Measurements from ENCODE around the gene ZNF438. TPM values are rescaled to one million over a fixed set of nuclear protein-coding genes. Genes with fewer than 3 reads are reported as not detected.

The ZNF438 gene
- total RNA-seq, 1 donor, result 8.0 TPM

DNA sequence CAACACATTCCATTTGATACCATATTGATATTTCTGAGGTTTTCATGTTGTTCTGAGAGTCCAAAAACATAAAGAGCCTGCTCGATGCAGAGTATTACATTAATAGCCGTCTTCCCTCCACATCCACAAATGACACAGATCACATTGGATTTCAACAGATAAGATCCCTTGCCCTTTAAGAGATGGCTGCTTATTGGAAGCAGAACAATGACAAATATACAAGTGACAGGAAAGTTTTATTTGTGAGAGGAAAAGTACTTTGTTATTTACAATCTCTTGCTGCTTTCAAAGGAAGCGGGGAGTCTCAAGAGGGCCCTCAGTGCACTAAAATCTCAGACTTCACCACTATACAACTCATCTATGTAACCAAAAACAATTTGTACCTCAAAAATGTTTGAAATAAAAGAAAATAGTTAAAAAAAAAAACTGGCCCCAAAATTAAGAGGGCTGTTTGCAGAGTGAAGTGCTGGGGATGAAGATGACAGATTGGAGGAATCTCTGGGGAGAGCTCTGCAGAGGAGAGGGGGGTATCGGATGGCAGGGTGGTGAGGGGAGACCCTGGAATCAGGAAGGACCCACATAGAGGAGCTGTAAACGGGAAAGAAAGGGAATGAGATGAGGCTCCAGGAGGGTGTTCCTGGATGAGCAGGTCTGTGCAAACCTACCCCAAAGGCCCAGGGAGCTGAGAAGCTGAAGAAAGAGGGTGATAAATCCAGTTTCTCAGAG, 42.5 kb upstream of the ZNF438 start:
- H3K4me3 ChIP-seq (ENCODE audit: low read depth, low read length), result no peak overlapping the region
- no peak for DNase-seq (ENCODE audit: low read depth)
- TF ChIP-seq, protein P1, sequence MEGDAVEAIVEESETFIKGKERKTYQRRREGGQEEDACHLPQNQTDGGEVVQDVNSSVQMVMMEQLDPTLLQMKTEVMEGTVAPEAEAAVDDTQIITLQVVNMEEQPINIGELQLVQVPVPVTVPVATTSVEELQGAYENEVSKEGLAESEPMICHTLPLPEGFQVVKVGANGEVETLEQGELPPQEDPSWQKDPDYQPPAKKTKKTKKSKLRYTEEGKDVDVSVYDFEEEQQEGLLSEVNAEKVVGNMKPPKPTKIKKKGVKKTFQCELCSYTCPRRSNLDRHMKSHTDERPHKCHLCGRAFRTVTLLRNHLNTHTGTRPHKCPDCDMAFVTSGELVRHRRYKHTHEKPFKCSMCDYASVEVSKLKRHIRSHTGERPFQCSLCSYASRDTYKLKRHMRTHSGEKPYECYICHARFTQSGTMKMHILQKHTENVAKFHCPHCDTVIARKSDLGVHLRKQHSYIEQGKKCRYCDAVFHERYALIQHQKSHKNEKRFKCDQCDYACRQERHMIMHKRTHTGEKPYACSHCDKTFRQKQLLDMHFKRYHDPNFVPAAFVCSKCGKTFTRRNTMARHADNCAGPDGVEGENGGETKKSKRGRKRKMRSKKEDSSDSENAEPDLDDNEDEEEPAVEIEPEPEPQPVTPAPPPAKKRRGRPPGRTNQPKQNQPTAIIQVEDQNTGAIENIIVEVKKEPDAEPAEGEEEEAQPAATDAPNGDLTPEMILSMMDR (IDR thresholded peaks at IDR 0.05; ENCODE audit: insufficient read depth, low read length), result no peak

DNA sequence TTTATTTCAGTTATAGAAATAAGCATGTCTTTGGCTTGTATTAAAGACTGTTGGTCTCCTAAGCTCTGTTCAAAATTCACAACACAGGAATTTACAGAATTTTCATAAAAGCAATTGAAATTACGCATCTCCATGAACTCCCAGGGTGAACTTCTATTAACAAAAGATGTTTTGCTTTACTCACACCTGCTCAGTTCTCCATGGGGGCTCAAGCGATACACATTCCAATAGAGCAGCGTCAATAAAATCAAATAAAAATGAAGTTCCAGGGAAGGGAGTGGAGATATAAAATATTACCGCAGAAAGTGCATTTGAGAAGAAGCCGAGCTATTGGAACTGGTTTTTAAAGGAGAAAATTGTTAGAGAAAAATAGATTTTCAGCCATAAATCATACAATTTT, 41.5 kb upstream of the ZNF438 start:
- TF ChIP-seq, protein P1 (IDR thresholded peaks at IDR 0.05; ENCODE audit: insufficient read depth, low read length), result no peak
- DNase-seq (ENCODE audit: low read depth), result no peak
- H3K4me3 ChIP-seq (ENCODE audit: low read depth, low read length), result no peak overlapping the region

DNA sequence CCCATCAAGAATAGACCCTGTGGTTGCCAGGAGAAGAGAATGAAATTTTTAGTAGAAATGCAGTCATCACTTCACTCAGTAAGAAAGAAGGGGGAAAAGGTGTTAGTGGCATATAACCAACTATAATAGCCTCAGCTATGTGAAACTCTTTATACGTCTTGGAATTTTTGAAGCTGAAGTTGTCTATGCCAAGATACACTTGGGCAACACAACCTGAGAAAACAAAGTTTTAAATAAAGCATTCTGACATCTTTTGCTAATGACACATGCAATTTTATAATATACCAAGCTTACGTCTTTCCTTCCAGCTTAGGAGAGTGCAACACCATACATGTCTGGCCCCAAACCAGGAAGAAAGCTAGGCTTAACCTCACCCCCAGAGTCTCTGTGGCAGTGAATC, 40.8 kb upstream of the ZNF438 start:
- peak; percentile 57 for DNase-seq (ENCODE audit: low read depth)
- TF ChIP-seq, protein P1 (IDR thresholded peaks at IDR 0.05; ENCODE audit: insufficient read depth, low read length), result no peak
- H3K4me3 ChIP-seq (ENCODE audit: low read depth, low read length), result no peak overlapping the region

DNA sequence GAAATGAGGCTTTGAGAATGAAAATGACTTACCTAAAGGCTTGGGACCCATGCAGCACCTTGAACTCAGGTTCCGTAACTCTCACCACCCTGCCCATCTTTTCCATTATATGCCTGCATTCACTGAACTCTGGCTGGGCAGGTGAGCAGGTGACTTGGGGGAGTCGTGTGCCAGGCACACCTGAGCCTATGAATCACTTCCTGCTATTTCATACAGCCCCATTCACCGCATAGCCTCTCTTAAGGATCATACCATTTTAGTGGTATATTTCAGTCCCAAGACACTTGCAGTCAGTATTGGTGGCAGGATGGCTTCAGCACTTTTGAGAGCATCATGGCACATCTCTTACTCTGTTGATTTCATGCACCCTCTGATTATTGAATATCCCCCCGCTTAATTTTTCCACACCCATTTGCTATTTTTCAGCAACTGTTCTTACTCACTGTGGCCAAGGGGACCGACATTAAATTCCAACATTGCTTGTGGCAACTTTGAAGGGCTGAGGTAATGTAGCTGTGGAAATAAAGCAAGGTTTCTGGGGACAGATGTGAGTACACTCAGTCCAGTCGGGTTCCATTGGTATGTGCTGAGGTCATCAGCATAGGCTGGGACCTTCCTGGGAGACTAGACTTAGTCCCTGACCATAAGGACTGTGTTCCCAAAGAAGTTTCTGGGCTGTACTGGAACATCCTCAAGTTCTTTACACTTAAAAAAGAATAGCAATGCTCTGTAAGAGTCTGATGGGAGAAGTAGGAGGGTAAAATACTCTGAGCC, 39.8 kb upstream of the ZNF438 start:
- peak; percentile 37 for DNase-seq (ENCODE audit: low read depth)
- TF ChIP-seq, protein P1 (IDR thresholded peaks at IDR 0.05; ENCODE audit: insufficient read depth, low read length), result no peak
- no peak overlapping the region for H3K4me3 ChIP-seq (ENCODE audit: low read depth, low read length)

DNA sequence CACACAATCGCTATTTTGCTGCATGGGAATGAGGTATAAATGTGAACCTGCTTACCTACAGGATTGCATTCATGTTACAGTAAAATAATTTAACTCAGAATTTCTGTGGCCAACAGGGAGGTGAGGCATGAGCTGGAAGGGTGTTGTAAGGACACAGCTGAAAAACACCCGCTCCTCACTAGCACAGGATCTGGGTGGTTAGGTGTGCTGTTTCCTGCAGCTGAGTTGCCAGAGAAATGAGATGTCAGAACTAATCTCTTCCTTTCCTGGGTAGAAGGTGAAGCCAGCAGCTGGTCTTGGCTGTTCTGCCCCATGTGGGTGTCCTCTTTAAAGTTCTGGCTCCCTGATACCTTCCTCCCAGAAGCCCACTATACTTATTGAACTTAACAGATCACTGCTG, 39.0 kb upstream of the ZNF438 start:
- no peak for DNase-seq (ENCODE audit: low read depth)
- TF ChIP-seq, protein P1 (IDR thresholded peaks at IDR 0.05; ENCODE audit: insufficient read depth, low read length), result no peak
- H3K4me3 ChIP-seq (ENCODE audit: low read depth, low read length), result no peak overlapping the region

DNA sequence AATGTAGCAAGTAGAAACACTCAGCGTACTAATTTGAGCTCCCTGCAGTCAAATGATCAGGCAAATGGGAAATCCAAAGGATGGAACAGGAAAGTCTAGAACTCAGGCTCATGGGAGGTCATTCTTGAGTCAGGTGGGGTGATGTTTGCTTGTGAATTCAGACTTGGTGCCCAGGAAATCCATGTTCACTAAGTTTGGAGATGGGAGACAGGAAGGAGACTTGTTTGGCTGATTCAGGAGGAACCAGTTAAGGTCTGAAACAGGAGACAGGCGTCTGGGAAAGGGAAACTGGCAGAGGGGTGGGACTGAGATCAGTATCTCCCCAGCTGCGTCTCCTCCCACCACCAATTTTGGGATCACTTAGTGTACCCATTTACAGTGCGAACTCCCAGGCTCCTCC, 38.4 kb upstream of the ZNF438 start:
- peak; percentile 39 for DNase-seq (ENCODE audit: low read depth)
- TF ChIP-seq, protein P1 (IDR thresholded peaks at IDR 0.05; ENCODE audit: insufficient read depth, low read length), result no peak
- no peak overlapping the region for H3K4me3 ChIP-seq (ENCODE audit: low read depth, low read length)
